Lower lobe of right lung (tissue), 2 donors: Measurements from ENCODE around the gene RAPGEF2. TPM values are rescaled to one million over a fixed set of nuclear protein-coding genes. Genes with fewer than 3 reads are reported as not detected.

Experiments
- ATAC-seq, 2 donors: fragments of 200-7000 bp; cut with Tn5 transposase; one replicate each; pipeline ENCODE4 v1.9.1; 2020 to 2022; ENCODE audit warnings: mild to moderate bottlenecking in 2 of 2, moderate library complexity in 2 of 2
- DNase-seq: peaks from one replicate; pipeline ENCODE4 v3.0.0-alpha.2; 2020
- H3K27ac ChIP-seq: fragments of 200-600 bp; one replicate; pipeline ENCODE4 v1.8.0; 2022
- H3K27me3 ChIP-seq: fragments of 200-600 bp; one replicate; pipeline ENCODE4 v1.8.0; 2022; ENCODE audit warnings: low read depth
- H3K36me3 ChIP-seq: fragments of 200-600 bp; one replicate; pipeline ENCODE4 v1.8.0; 2022; ENCODE audit warnings: mild to moderate bottlenecking
- H3K4me1 ChIP-seq: fragments of 200-600 bp; one replicate; pipeline ENCODE4 v1.8.0; 2022
- H3K4me3 ChIP-seq: fragments of 200-600 bp; one replicate; pipeline ENCODE4 v1.8.0; 2022; ENCODE audit warnings: mild to moderate bottlenecking
- H3K9me3 ChIP-seq: fragments of 200-600 bp; one replicate; pipeline ENCODE4 v1.8.0; 2022
- CTCF ChIP-seq: fragments of 200-600 bp; IDR thresholded peaks from one replicate; pipeline ENCODE4 v1.8.0; 2022; ENCODE audit warnings: antibody characterized with exemption, mild to moderate bottlenecking
- intact Hi-C: fragments of 100-400 bp; cut with DNase I; formaldehyde crosslinking; loops from one replicate; pipeline ENCODE4 v1.11.0; 2022
- total RNA-seq: library from RNA; stranded (reverse); fragmentation: NEBNext Ultra II Directional; extraction: Animal tissue kit (Norgen Biotek cat#: 25700); gene quantifications from one replicate; pipeline ENCODE4 v1.2.1, GENCODE V29; 2021
- donor health status: DM: no; HTN: yes; CAD: no; lungs with severe emphysema.

RAPGEF2 gene
- total RNA-seq, 1 donor from 2014 or later = 66.4 TPM

- no peaks in the 10 kb centered on the region for H3K9me3 ChIP-seq
- no peaks in the 10 kb centered on the region for H3K4me1 ChIP-seq
- no peak for TF ChIP-seq CTCF
- DNase-seq (no peak), ATAC-seq (no peak)
- intact Hi-C loops = no loop called here
- H3K27ac ChIP-seq = no peak overlapping the region
- no peaks in the 10 kb centered on the region for H3K27me3 ChIP-seq
- H3K4me3 ChIP-seq = no peak overlapping the region
- H3K36me3 ChIP-seq = peaks cover 84% of the 10 kb centered on the region
Observed at GRCh38 chr4:159344877-159345276, 242.0 kb downstream of the RAPGEF2 start.

GRCh38 chr4:159346681-159347080, 243.8 kb downstream of the RAPGEF2 start:
- intact Hi-C loops = no loop called here
- Histone ChIP-seq H3K27me3 (no peaks in the 10 kb centered on the region), H3K36me3 (peaks cover 88% of the 10 kb centered on the region), H3K4me3 (no peak overlapping the region), H3K27ac (no peak overlapping the region), H3K4me1 (no peaks in the 10 kb centered on the region), H3K9me3 (no peaks in the 10 kb centered on the region)
- TF ChIP-seq CTCF = no peak
- ATAC-seq = no peak
- DNase-seq = no peak

GRCh38 chr4:159347813-159348212, 244.9 kb downstream of the RAPGEF2 start:
- H3K4me3 ChIP-seq = no peak overlapping the region
- intact Hi-C loops = no loop called here
- TF ChIP-seq CTCF = no peak
- no peaks in the 10 kb centered on the region for H3K9me3 ChIP-seq
- H3K27me3 ChIP-seq = no peaks in the 10 kb centered on the region
- no peaks in the 10 kb centered on the region for H3K4me1 ChIP-seq
- ATAC-seq = no peak
- peaks cover 88% of the 10 kb centered on the region for H3K36me3 ChIP-seq
- no peak for DNase-seq
- no peak overlapping the region for H3K27ac ChIP-seq

- Histone ChIP-seq H3K4me1 (no peaks in the 10 kb centered on the region), H3K4me3 (no peak overlapping the region), H3K36me3 (peaks cover 89% of the 10 kb centered on the region), H3K27ac (no peak overlapping the region), H3K9me3 (no peaks in the 10 kb centered on the region), H3K27me3 (no peaks in the 10 kb centered on the region)
- no peak for TF ChIP-seq CTCF
- no peak for DNase-seq
- intact Hi-C loops = no loop called here
- ATAC-seq = no peak
Observed at GRCh38 chr4:159349332-159349731, 246.5 kb downstream of the RAPGEF2 start.

- no peaks in the 10 kb centered on the region for H3K27me3 ChIP-seq
- intact Hi-C loops = no loop called here
- no peak for TF ChIP-seq CTCF
- no peaks in the 10 kb centered on the region for H3K9me3 ChIP-seq
- no peak overlapping the region for H3K4me3 ChIP-seq
- no peak overlapping the region for H3K27ac ChIP-seq
- H3K36me3 ChIP-seq = peaks cover 88% of the 10 kb centered on the region
- ATAC-seq (no peak), DNase-seq (no peak)
- H3K4me1 ChIP-seq = no peaks in the 10 kb centered on the region
Observed at GRCh38 chr4:159352609-159353008, 249.7 kb downstream of the RAPGEF2 start.
